WTC11 (cell line): ENCODE data around the gene ARHGAP30. TPM values are rescaled to one million over a fixed set of nuclear protein-coding genes. Genes with fewer than 3 reads are reported as not detected.

Experiments
- ATAC-seq: fragments of 200-7000 bp; cut with Tn5 transposase; 2 replicates; pipeline ENCODE4 v1.10.0; 2021; ENCODE audit warnings: mild to moderate bottlenecking, moderate library complexity
- CTCF ChIA-PET: fragments of 300-600 bp; sonication (Branson Sonifier 250); formaldehyde crosslinking; loops from one replicate; lab custom pipeline; 2021; ENCODE audit warnings: antibody characterized with exemption; lab: Charles Lee
- POLR2A ChIA-PET: fragments of 350-600 bp; sonication (Branson Sonifier 250); formaldehyde crosslinking; loops from one replicate; lab custom pipeline; 2021; ENCODE audit warnings: antibody characterized with exemption; lab: Charles Lee
- DNase-seq: peaks from one replicate; pipeline ENCODE4 v3.0.0; 2021; ENCODE audit warnings: low spot score
- H3K27ac Mint-ChIP-seq: 2 replicates; pipeline ENCODE4 v1.8.0; 2021; ENCODE audit warnings: mixed read lengths
- H3K27me3 Mint-ChIP-seq: 2 replicates; pipeline ENCODE4 v1.8.0; 2021; ENCODE audit warnings: low read depth, mild to moderate bottlenecking, moderate library complexity, mixed read lengths
- H3K36me3 Mint-ChIP-seq: 2 replicates; pipeline ENCODE4 v1.8.0; 2021; ENCODE audit warnings: mixed read lengths
- H3K4me1 Mint-ChIP-seq: 2 replicates; pipeline ENCODE4 v1.8.0; 2022; ENCODE audit warnings: mixed read lengths
- H3K4me3 Mint-ChIP-seq: 2 replicates; pipeline ENCODE4 v1.8.0; 2021; ENCODE audit warnings: mild to moderate bottlenecking, moderate library complexity, mixed read lengths
- H3K9me3 Mint-ChIP-seq: 2 replicates; pipeline ENCODE4 v1.8.0; 2021; ENCODE audit warnings: mixed read lengths
- CDX4 ChIP-seq: fragments of 250-450 bp; sonication (Bioruptor Pico); IDR thresholded peaks from 2 replicates; pipeline ENCODE4 v1.9.0; 2021; ENCODE audit warnings: moderate library complexity, mild to moderate bottlenecking, inconsistent platforms, borderline replicate concordance
- ELF4 ChIP-seq: sonication (generic); formaldehyde crosslinking; IDR thresholded peaks from 2 replicates; pipeline ENCODE4 v1.8.1; 2022; ENCODE audit warnings: low read depth, mild to moderate bottlenecking, moderate library complexity, missing genetic modification reagents
- FOXK1 ChIP-seq: sonication (generic); formaldehyde crosslinking; IDR thresholded peaks from 2 replicates; pipeline ENCODE4 v1.8.0; 2022; ENCODE audit warnings: mild to moderate bottlenecking, moderate library complexity, missing genetic modification reagents
- FOXP1 ChIP-seq: sonication (generic); formaldehyde crosslinking; IDR thresholded peaks from 2 replicates; pipeline ENCODE4 v1.8.0; 2022; ENCODE audit warnings: missing genetic modification reagents, mild to moderate bottlenecking, moderate library complexity, borderline replicate concordance
- IRF2 ChIP-seq: sonication (generic); formaldehyde crosslinking; IDR thresholded peaks from 2 replicates; pipeline ENCODE4 v1.8.0; 2022; ENCODE audit warnings: low read depth, missing genetic modification reagents, borderline replicate concordance
- JUN ChIP-seq: sonication (generic); formaldehyde crosslinking; IDR thresholded peaks from 2 replicates; pipeline ENCODE4 v1.8.0; 2023; ENCODE audit warnings: mild to moderate bottlenecking, missing genetic modification reagents
- MXD4 ChIP-seq: fragments of 250-450 bp; sonication (Bioruptor Pico); IDR thresholded peaks from 2 replicates; pipeline ENCODE4 v1.8.0; 2021; ENCODE audit warnings: mild to moderate bottlenecking, moderate library complexity, borderline replicate concordance
- NFATC4 ChIP-seq: fragments of 250-450 bp; sonication (Bioruptor Pico); IDR thresholded peaks from 2 replicates; pipeline ENCODE4 v1.9.0; 2021; ENCODE audit warnings: mild to moderate bottlenecking
- NFYB ChIP-seq: sonication (generic); formaldehyde crosslinking; conservative IDR thresholded peaks from 2 replicates; pipeline ENCODE4 v1.8.0; 2022; ENCODE audit warnings: low read depth, missing genetic modification reagents
- SOX15 ChIP-seq: fragments of 250-450 bp; sonication (Bioruptor Pico); IDR thresholded peaks from 2 replicates; pipeline ENCODE4 v1.9.0; 2021; ENCODE audit warnings: mild to moderate bottlenecking
- TEAD4 ChIP-seq: sonication (generic); formaldehyde crosslinking; IDR thresholded peaks from 2 replicates; pipeline ENCODE4 v1.8.0; 2022; ENCODE audit warnings: mild to moderate bottlenecking, missing genetic modification reagents
- ZNF121 ChIP-seq: sonication (generic); formaldehyde crosslinking; IDR thresholded peaks from 2 replicates; pipeline ENCODE4 v1.8.0; 2023; ENCODE audit warnings: missing genetic modification reagents
- ZNF263 ChIP-seq: sonication (generic); formaldehyde crosslinking; IDR thresholded peaks from 2 replicates; pipeline ENCODE4 v1.8.1; 2022; ENCODE audit warnings: low read depth, mild to moderate bottlenecking, moderate library complexity, missing genetic modification reagents
- total RNA-seq: library from RNA; stranded (reverse); gene quantifications from 3 replicates; pipeline ENCODE4 v1.2.3, GENCODE V29; 2021
- TF ChIP-seq, protein P1 (sequence below): fragments of 250-450 bp; sonication (Bioruptor Pico); IDR thresholded peaks from 2 replicates; pipeline ENCODE4 v2.1.2; 2022; ENCODE audit warnings: mild to moderate bottlenecking, moderate library complexity
- TF ChIP-seq, protein P2 (sequence below): sonication (generic); formaldehyde crosslinking; IDR thresholded peaks from 2 replicates; pipeline ENCODE4 v1.8.0; 2022; ENCODE audit warnings: mild to moderate bottlenecking, missing genetic modification reagents
- TF ChIP-seq, protein P3 (sequence below): fragments of 200-600 bp; IDR thresholded peaks from 2 replicates; pipeline ENCODE4 v1.8.0; 2022; ENCODE audit warnings: antibody characterized with exemption
- TF ChIP-seq, protein P4 (sequence below): fragments of 250-450 bp; sonication (Bioruptor Pico); IDR thresholded peaks from 2 replicates; pipeline ENCODE4 v1.9.0; 2021; ENCODE audit warnings: mild to moderate bottlenecking
- TF ChIP-seq, protein P5 (sequence below): sonication (generic); formaldehyde crosslinking; conservative IDR thresholded peaks from 2 replicates; pipeline ENCODE4 v1.8.1; 2022; ENCODE audit warnings: mild to moderate bottlenecking, missing genetic modification reagents
- TF ChIP-seq, protein P6 (sequence below): sonication (generic); formaldehyde crosslinking; IDR thresholded peaks from 2 replicates; pipeline ENCODE4 v1.8.1; 2022; ENCODE audit warnings: mild to moderate bottlenecking, missing genetic modification reagents, moderate library complexity, borderline replicate concordance

Gene ARHGAP30
- total RNA-seq, 1 experiment from 2014 or later = 0.52 TPM

DNA sequence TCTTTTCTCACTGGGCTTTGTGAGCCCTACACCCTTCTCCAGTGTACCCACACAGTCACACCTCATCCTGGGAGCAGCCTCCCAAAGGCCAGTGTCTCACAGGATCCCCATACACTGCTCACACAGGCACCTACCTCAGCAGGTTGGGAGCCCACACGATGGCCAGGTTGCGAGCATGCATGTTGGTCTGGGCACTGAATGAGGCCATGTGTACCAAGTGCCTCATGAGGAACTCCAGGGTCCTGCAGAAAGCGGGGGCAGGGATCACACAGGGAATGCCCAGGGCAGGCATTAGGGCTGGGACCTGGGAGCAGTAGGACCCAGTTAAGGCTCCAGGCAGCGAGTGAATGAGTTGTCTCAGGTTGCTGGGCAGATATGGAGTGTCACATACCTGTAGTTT is 15.5 kb downstream of the ARHGAP30 start (continued):
- TF ChIP-seq, protein P1, sequence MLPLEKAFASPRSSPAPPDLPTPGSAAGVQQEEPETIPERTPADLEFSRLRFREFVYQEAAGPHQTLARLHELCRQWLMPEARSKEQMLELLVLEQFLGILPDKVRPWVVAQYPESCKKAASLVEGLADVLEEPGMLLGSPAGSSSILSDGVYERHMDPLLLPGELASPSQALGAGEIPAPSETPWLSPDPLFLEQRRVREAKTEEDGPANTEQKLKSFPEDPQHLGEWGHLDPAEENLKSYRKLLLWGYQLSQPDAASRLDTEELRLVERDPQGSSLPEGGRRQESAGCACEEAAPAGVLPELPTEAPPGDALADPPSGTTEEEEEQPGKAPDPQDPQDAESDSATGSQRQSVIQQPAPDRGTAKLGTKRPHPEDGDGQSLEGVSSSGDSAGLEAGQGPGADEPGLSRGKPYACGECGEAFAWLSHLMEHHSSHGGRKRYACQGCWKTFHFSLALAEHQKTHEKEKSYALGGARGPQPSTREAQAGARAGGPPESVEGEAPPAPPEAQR (CRISPR knock-in tag) = no peak
- no peak for TF ChIP-seq MXD4
- TF ChIP-seq, protein P2, sequence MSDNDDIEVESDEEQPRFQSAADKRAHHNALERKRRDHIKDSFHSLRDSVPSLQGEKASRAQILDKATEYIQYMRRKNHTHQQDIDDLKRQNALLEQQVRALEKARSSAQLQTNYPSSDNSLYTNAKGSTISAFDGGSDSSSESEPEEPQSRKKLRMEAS (CRISPR knock-in tag) = no peak
- TF ChIP-seq ZNF121 (CRISPR knock-in tag) = no peak
- TF ChIP-seq, protein P3, sequence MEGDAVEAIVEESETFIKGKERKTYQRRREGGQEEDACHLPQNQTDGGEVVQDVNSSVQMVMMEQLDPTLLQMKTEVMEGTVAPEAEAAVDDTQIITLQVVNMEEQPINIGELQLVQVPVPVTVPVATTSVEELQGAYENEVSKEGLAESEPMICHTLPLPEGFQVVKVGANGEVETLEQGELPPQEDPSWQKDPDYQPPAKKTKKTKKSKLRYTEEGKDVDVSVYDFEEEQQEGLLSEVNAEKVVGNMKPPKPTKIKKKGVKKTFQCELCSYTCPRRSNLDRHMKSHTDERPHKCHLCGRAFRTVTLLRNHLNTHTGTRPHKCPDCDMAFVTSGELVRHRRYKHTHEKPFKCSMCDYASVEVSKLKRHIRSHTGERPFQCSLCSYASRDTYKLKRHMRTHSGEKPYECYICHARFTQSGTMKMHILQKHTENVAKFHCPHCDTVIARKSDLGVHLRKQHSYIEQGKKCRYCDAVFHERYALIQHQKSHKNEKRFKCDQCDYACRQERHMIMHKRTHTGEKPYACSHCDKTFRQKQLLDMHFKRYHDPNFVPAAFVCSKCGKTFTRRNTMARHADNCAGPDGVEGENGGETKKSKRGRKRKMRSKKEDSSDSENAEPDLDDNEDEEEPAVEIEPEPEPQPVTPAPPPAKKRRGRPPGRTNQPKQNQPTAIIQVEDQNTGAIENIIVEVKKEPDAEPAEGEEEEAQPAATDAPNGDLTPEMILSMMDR = no peak

DNA sequence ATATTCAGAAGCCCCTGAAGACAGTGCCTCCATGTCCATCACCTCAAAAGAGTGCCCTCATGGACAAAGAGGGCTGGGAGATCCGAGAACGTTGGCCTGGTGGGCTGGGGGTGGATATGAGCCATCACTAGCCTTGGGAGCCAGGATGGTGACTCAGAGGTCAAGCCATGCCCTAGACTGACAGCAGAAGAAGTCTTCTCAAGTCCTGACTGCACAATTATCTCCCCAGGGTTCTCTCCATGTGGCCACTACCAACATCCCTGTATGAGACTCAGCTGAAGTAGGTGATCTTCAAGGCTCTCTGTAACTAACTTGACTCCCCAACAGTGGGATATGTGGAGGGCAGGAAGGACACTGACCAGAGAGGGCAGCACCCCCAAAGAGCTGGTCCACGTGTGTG is 16.8 kb downstream of the ARHGAP30 start:
- Mint-ChIP-seq H3K36me3 (peaks cover 6% of the 10 kb centered on the region), H3K4me3 (no peak overlapping the region), H3K9me3 (peaks cover 10% of the 10 kb centered on the region), H3K4me1 (no peaks in the 10 kb centered on the region), H3K27ac (no peak overlapping the region), H3K27me3 (peaks cover 29% of the 10 kb centered on the region)
- CTCF ChIA-PET = interaction anchor here (0.7 to 0.9 kb wide), 2 partner anchors 19 to 99 kb away, joined by 3 read pairs; partner anchors contain the start of gene ITLN2
- DNase-seq (no peak), ATAC-seq (no peak)
- POLR2A ChIA-PET = no interaction called here
- TF ChIP-seq TEAD4 = no peak
- no peak for TF ChIP-seq NFATC4 (CRISPR knock-in tag)
- no peak for TF ChIP-seq FOXK1 (CRISPR knock-in tag)
- no peak for TF ChIP-seq JUN (CRISPR knock-in tag)
- TF ChIP-seq, protein P4, sequence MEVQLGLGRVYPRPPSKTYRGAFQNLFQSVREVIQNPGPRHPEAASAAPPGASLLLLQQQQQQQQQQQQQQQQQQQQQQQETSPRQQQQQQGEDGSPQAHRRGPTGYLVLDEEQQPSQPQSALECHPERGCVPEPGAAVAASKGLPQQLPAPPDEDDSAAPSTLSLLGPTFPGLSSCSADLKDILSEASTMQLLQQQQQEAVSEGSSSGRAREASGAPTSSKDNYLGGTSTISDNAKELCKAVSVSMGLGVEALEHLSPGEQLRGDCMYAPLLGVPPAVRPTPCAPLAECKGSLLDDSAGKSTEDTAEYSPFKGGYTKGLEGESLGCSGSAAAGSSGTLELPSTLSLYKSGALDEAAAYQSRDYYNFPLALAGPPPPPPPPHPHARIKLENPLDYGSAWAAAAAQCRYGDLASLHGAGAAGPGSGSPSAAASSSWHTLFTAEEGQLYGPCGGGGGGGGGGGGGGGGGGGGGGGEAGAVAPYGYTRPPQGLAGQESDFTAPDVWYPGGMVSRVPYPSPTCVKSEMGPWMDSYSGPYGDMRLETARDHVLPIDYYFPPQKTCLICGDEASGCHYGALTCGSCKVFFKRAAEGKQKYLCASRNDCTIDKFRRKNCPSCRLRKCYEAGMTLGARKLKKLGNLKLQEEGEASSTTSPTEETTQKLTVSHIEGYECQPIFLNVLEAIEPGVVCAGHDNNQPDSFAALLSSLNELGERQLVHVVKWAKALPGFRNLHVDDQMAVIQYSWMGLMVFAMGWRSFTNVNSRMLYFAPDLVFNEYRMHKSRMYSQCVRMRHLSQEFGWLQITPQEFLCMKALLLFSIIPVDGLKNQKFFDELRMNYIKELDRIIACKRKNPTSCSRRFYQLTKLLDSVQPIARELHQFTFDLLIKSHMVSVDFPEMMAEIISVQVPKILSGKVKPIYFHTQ = no peak
- TF ChIP-seq ZNF263 (CRISPR knock-in tag) = no peak
- TF ChIP-seq, protein P5, sequence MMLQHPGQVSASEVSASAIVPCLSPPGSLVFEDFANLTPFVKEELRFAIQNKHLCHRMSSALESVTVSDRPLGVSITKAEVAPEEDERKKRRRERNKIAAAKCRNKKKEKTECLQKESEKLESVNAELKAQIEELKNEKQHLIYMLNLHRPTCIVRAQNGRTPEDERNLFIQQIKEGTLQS = no peak
- TF ChIP-seq SOX15 (CRISPR knock-in tag) = no peak
- no peak for TF ChIP-seq ELF4 (CRISPR knock-in tag)
- TF ChIP-seq, protein P6, sequence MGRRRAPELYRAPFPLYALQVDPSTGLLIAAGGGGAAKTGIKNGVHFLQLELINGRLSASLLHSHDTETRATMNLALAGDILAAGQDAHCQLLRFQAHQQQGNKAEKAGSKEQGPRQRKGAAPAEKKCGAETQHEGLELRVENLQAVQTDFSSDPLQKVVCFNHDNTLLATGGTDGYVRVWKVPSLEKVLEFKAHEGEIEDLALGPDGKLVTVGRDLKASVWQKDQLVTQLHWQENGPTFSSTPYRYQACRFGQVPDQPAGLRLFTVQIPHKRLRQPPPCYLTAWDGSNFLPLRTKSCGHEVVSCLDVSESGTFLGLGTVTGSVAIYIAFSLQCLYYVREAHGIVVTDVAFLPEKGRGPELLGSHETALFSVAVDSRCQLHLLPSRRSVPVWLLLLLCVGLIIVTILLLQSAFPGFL = no peak
- TF ChIP-seq ZNF121 (CRISPR knock-in tag) = no peak
- no peak for TF ChIP-seq NFYB (CRISPR knock-in tag)
- no peak for TF ChIP-seq FOXP1 (CRISPR knock-in tag)

DNA sequence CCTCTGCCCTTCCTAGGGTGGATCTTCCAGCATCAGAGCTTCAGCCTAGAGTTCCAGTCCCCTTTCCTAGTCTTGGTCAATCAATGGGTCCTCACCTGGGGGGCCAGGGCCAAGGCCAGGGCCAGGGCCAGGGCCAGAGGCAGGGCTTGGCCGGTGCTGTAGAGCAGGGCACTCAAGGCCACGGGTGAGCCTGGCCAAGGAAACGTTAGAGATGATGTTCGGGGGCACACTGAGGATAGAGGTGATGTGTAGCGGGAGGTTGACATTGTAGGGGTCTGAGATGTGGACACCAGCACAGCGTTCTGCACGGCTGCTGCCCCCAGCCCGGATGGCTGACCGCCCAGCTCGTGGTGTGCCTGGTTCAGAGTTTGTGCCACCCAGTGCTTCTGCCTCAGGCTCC is 18.5 kb downstream of the ARHGAP30 start:
- POLR2A ChIA-PET = no interaction called here
- Mint-ChIP-seq H3K27me3 (peaks cover 45% of the 10 kb centered on the region), H3K36me3 (peaks cover 18% of the 10 kb centered on the region), H3K9me3 (peaks cover 26% of the 10 kb centered on the region), H3K4me1 (peaks cover 5% of the 10 kb centered on the region), H3K27ac (no peak overlapping the region), H3K4me3 (no peak overlapping the region)
- TF ChIP-seq CDX4 (CRISPR knock-in tag) (no peak), IRF2 (CRISPR knock-in tag) (no peak)
- TF ChIP-seq, protein P4 = no peak
- no peak for DNase-seq
- CTCF ChIA-PET = interaction anchor here (0.6 kb wide), 1 partner anchor 12 kb away, joined by 8 read pairs; no protein-coding TSS in a partner anchor
- ATAC-seq = no peak
